C4-2B (cell line): ENCODE data around the gene DESI1.

ENCODE experiments used
- CTCF ChIP-seq: fragments of 450-650 bp; conservative IDR thresholded peaks from 2 replicates; pipeline ENCODE4 v1.5.1; 2017; ENCODE audit warnings: mild to moderate bottlenecking
- ZFX ChIP-seq: fragments of 450-650 bp; IDR thresholded peaks from 2 replicates; pipeline ENCODE4 v1.6.1; 2017

GRCh38 chr22:41578818-41579217 is 42.0 kb downstream of the DESI1 start:
- TF ChIP-seq CTCF (no peak), ZFX (no peak)
